HepG2 (cell line): ENCODE data around the gene ZNF79. TPM values are rescaled to one million over a fixed set of nuclear protein-coding genes. Genes with fewer than 3 reads are reported as not detected.

ENCODE experiments used
- AHR ChIP-seq: IDR thresholded peaks from 2 replicates; pipeline ENCODE4 v1.6.1; 2018; ENCODE audit warnings: missing genetic modification reagents, missing compliant biosample characterization
- ARNT ChIP-seq: fragments of 450-650 bp; IDR thresholded peaks from 2 replicates; pipeline ENCODE4 v1.6.1; 2017
- CENPX ChIP-seq: sonication (generic); formaldehyde crosslinking; IDR thresholded peaks from 2 replicates; pipeline ENCODE4 v1.9.0; 2021; ENCODE audit warnings: mild to moderate bottlenecking, missing genetic modification reagents, moderate library complexity
- CREM ChIP-seq, 2 experiments: sonication (generic) in 1 of 2; formaldehyde crosslinking in 1 of 2; IDR thresholded peaks; 2 replicates each; pipeline versions ENCODE4 v1.4.0 to v1.6.1; 2016 to 2020; ENCODE audit warnings: antibody characterized with exemption in 1 of 2, mild to moderate bottlenecking in 1 of 2, missing genetic modification reagents in 1 of 2
- ETV6 ChIP-seq: sonication (generic); formaldehyde crosslinking; conservative IDR thresholded peaks from 2 replicates; pipeline ENCODE4 v1.4.0; 2020; ENCODE audit warnings: missing genetic modification reagents
- GFI1 ChIP-seq: sonication (generic); formaldehyde crosslinking; IDR thresholded peaks from 2 replicates; pipeline ENCODE4 v1.5.0; 2020; ENCODE audit warnings: missing genetic modification reagents, mild to moderate bottlenecking, borderline replicate concordance
- HDAC1 ChIP-seq: sonication (generic); formaldehyde crosslinking; IDR thresholded peaks from 2 replicates; pipeline ENCODE4 v1.5.1; 2020; ENCODE audit warnings: mild to moderate bottlenecking, missing genetic modification reagents
- HES4 ChIP-seq: sonication (generic); formaldehyde crosslinking; IDR thresholded peaks from 2 replicates; pipeline ENCODE4 v1.9.0; 2021; ENCODE audit warnings: mild to moderate bottlenecking, missing genetic modification reagents, borderline replicate concordance
- HOXD1 ChIP-seq: sonication (generic); formaldehyde crosslinking; IDR thresholded peaks from 2 replicates; pipeline ENCODE4 v1.5.0; 2020; ENCODE audit warnings: missing genetic modification reagents
- ZNF282 ChIP-seq: fragments of 450-650 bp; IDR thresholded peaks from 2 replicates; pipeline ENCODE4 v1.6.1; 2018; ENCODE audit not compliant: partially characterized antibody
- ZNF3 ChIP-seq: IDR thresholded peaks from 2 replicates; pipeline ENCODE4 v1.7.0; 2017; ENCODE audit warnings: inconsistent platforms
- ZNF724P ChIP-seq: sonication (generic); formaldehyde crosslinking; IDR thresholded peaks from 2 replicates; pipeline ENCODE4 v1.8.0; 2022; ENCODE audit warnings: missing genetic modification reagents, borderline replicate concordance
- polyA plus RNA-seq, 8 experiments: library from polyadenylated mRNA; depleted of rRNA in 3 of 8; stranded (reverse) in 7 of 8; unstranded in 1 of 8; fragments of >200 nt; fragmentation: Illumina TruSeq in 4 of 8; extraction: Trizol in 4 of 8; gene quantifications; 2 replicates each; pipeline versions ENCODE4 v1.2.1 to v1.2.3, GENCODE V29; 2011 to 2016; ENCODE audit warnings: low read depth in 4 of 8, missing spikeins in 1 of 8, mixed read lengths in 1 of 8; ENCODE audit not compliant: insufficient read depth in 1 of 8
- total RNA-seq, 5 experiments: library from RNA; depleted of rRNA; stranded (reverse); fragments of >200 nt; fragmentation: Illumina TruSeq; extraction: Trizol; gene quantifications; 2 replicates each; pipeline ENCODE4 v1.2.3, GENCODE V29; 2016; ENCODE audit warnings: low read depth in 1 of 5
- TF ChIP-seq, protein P1 (sequence below): IDR thresholded peaks from 2 replicates; pipeline ENCODE4 v1.6.1; 2016; ENCODE audit warnings: low read depth, missing genetic modification reagents, missing compliant biosample characterization
- TF ChIP-seq, protein P2 (sequence below): sonication (generic); formaldehyde crosslinking; IDR thresholded peaks from 2 replicates; pipeline ENCODE4 v1.5.0; 2020; ENCODE audit warnings: mild to moderate bottlenecking, missing genetic modification reagents
- TF ChIP-seq, protein P3 (sequence below): sonication (generic); formaldehyde crosslinking; IDR thresholded peaks from 2 replicates; pipeline ENCODE4 v1.5.1; 2020; ENCODE audit warnings: missing genetic modification reagents, mild to moderate bottlenecking, borderline replicate concordance
- TF ChIP-seq, protein P4 (sequence below): sonication (generic); formaldehyde crosslinking; IDR thresholded peaks from 2 replicates; pipeline ENCODE4 v1.4.0; 2020; ENCODE audit warnings: missing genetic modification reagents

The ZNF79 gene
- total and polyA plus RNA-seq, 2 of the 13 experiments (the other 11 are each of a cell fraction or from before 2014, with no cell fraction given), result 3.7 to 8.1 TPM

DNA sequence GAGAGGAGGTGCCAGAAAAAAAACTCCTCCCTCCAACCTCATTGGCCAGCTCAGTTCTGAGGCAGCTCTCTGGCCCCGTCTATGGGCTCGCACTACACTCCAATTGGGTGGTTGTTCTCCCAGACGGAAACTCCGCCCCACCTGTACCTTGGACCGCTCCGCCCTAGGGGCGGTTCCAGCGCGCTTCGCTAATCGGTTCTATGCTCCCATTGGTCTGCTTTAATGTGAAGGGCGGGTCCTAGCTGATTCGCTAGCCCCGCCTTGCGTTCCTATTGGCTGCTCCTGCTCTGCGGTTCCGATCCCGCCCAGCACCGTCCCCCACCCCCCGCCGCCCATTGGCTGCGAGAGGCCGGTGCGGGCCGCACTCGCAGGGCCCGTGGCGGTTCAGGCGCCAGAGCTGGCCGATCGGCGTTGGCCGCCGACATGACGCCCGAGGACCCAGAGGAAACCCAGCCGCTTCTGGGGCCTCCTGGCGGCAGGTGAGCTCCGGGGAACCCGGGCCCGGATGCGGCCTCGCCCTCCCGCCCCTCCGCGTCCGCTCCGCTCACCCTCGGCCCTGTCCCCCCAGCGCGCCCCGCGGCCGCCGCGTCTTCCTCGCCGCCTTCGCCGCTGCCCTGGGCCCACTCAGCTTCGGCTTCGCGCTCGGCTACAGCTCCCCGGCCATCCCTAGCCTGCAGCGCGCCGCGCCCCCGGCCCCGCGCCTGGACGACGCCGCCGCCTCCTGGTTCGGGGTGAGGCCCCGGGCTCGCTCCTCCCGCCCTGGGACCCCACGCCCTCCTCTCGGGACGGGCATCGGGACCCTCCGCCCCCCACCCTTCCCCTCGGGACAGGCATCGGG, 27.2 kb upstream of the ZNF79 start, which contains the start of gene SLC2A8 (continued):
- TF ChIP-seq, protein P1, sequence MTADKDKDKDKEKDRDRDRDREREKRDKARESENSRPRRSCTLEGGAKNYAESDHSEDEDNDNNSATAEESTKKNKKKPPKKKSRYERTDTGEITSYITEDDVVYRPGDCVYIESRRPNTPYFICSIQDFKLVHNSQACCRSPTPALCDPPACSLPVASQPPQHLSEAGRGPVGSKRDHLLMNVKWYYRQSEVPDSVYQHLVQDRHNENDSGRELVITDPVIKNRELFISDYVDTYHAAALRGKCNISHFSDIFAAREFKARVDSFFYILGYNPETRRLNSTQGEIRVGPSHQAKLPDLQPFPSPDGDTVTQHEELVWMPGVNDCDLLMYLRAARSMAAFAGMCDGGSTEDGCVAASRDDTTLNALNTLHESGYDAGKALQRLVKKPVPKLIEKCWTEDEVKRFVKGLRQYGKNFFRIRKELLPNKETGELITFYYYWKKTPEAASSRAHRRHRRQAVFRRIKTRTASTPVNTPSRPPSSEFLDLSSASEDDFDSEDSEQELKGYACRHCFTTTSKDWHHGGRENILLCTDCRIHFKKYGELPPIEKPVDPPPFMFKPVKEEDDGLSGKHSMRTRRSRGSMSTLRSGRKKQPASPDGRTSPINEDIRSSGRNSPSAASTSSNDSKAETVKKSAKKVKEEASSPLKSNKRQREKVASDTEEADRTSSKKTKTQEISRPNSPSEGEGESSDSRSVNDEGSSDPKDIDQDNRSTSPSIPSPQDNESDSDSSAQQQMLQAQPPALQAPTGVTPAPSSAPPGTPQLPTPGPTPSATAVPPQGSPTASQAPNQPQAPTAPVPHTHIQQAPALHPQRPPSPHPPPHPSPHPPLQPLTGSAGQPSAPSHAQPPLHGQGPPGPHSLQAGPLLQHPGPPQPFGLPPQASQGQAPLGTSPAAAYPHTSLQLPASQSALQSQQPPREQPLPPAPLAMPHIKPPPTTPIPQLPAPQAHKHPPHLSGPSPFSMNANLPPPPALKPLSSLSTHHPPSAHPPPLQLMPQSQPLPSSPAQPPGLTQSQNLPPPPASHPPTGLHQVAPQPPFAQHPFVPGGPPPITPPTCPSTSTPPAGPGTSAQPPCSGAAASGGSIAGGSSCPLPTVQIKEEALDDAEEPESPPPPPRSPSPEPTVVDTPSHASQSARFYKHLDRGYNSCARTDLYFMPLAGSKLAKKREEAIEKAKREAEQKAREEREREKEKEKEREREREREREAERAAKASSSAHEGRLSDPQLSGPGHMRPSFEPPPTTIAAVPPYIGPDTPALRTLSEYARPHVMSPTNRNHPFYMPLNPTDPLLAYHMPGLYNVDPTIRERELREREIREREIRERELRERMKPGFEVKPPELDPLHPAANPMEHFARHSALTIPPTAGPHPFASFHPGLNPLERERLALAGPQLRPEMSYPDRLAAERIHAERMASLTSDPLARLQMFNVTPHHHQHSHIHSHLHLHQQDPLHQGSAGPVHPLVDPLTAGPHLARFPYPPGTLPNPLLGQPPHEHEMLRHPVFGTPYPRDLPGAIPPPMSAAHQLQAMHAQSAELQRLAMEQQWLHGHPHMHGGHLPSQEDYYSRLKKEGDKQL (CRISPR knock-in tag), result no peak
- TF ChIP-seq ZNF724P (CRISPR knock-in tag) (no peak), GFI1 (no peak), ARNT (no peak), HDAC1 (CRISPR knock-in tag) (no peak), ETV6 (peak; percentile 81; the same call in 1 of the 2 replicates), CENPX (CRISPR knock-in tag) (no peak), AHR (CRISPR knock-in tag) (no peak; the same call in 1 of the 2 replicates), ZNF3 (no peak), HES4 (CRISPR knock-in tag) (peak; percentile 72; the same call in 1 of the 2 replicates), CREM (IDR thresholded peaks at IDR 0.05) (peak; percentile 75), CREM (CRISPR knock-in tag; IDR thresholded peaks at IDR 0.05) (no peak), HOXD1 (CRISPR knock-in tag) (peak; percentile 72; the same call in 1 of the 2 replicates), ZNF282 (no peak)
- TF ChIP-seq, protein P2, sequence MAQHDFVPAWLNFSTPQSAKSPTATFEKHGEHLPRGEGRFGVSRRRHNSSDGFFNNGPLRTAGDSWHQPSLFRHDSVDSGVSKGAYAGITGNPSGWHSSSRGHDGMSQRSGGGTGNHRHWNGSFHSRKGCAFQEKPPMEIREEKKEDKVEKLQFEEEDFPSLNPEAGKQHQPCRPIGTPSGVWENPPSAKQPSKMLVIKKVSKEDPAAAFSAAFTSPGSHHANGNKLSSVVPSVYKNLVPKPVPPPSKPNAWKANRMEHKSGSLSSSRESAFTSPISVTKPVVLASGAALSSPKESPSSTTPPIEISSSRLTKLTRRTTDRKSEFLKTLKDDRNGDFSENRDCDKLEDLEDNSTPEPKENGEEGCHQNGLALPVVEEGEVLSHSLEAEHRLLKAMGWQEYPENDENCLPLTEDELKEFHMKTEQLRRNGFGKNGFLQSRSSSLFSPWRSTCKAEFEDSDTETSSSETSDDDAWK, result no peak
- TF ChIP-seq, protein P3, sequence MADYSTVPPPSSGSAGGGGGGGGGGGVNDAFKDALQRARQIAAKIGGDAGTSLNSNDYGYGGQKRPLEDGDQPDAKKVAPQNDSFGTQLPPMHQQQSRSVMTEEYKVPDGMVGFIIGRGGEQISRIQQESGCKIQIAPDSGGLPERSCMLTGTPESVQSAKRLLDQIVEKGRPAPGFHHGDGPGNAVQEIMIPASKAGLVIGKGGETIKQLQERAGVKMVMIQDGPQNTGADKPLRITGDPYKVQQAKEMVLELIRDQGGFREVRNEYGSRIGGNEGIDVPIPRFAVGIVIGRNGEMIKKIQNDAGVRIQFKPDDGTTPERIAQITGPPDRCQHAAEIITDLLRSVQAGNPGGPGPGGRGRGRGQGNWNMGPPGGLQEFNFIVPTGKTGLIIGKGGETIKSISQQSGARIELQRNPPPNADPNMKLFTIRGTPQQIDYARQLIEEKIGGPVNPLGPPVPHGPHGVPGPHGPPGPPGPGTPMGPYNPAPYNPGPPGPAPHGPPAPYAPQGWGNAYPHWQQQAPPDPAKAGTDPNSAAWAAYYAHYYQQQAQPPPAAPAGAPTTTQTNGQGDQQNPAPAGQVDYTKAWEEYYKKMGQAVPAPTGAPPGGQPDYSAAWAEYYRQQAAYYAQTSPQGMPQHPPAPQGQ (CRISPR knock-in tag), result no peak
- TF ChIP-seq, protein P4, sequence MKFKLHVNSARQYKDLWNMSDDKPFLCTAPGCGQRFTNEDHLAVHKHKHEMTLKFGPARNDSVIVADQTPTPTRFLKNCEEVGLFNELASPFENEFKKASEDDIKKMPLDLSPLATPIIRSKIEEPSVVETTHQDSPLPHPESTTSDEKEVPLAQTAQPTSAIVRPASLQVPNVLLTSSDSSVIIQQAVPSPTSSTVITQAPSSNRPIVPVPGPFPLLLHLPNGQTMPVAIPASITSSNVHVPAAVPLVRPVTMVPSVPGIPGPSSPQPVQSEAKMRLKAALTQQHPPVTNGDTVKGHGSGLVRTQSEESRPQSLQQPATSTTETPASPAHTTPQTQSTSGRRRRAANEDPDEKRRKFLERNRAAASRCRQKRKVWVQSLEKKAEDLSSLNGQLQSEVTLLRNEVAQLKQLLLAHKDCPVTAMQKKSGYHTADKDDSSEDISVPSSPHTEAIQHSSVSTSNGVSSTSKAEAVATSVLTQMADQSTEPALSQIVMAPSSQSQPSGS, result no peak; the same call in 1 of the 2 replicates
